ENCODE results near the gene KLF3.

Gene KLF3

GRCh38 chr4:38663801-38664705 lies at the start of gene KLF3:
KLF3 (plus strand) TSS chr4:38664199; CDS start chr4:38680626, 16,427 bp downstream.
- TF ChIP-seq GATA2 (IDR thresholded peaks at IDR 0.05; ENCODE audit: low read depth, low read length) = no peak
- TF ChIP-seq GATA3 (IDR thresholded peaks at IDR 0.05; ENCODE audit: low read depth, low read length) = no peak

- no peak for TF ChIP-seq GATA3 (IDR thresholded peaks at IDR 0.05; ENCODE audit: low read depth, low read length)
- no peak for TF ChIP-seq GATA2 (IDR thresholded peaks at IDR 0.05; ENCODE audit: low read depth, low read length)
These were observed 49.8 kb upstream of the KLF3 start for GRCh38 chr4:38614231-38614630.

GRCh38 chr4:38615847-38616246 lies 48.2 kb upstream of the KLF3 start:
- TF ChIP-seq GATA3 (IDR thresholded peaks at IDR 0.05; ENCODE audit: low read depth, low read length) (no peak), GATA2 (IDR thresholded peaks at IDR 0.05; ENCODE audit: low read depth, low read length) (no peak)

- TF ChIP-seq GATA2 (IDR thresholded peaks at IDR 0.05; ENCODE audit: low read depth, low read length) = no peak
- TF ChIP-seq GATA3 (IDR thresholded peaks at IDR 0.05; ENCODE audit: low read depth, low read length) = no peak
These were observed 45.5 kb upstream of the KLF3 start for GRCh38 chr4:38618505-38618904.

- TF ChIP-seq GATA3 (IDR thresholded peaks at IDR 0.05; ENCODE audit: low read depth, low read length) (no peak), GATA2 (IDR thresholded peaks at IDR 0.05; ENCODE audit: low read depth, low read length) (no peak)
These were observed 44.7 kb upstream of the KLF3 start for GRCh38 chr4:38619316-38619715.

GRCh38 chr4:38620065-38620464 lies 43.9 kb upstream of the KLF3 start:
- no peak for TF ChIP-seq GATA2 (IDR thresholded peaks at IDR 0.05; ENCODE audit: low read depth, low read length)
- no peak for TF ChIP-seq GATA3 (IDR thresholded peaks at IDR 0.05; ENCODE audit: low read depth, low read length)

- TF ChIP-seq GATA2 (IDR thresholded peaks at IDR 0.05; ENCODE audit: low read depth, low read length) (no peak), GATA3 (IDR thresholded peaks at IDR 0.05; ENCODE audit: low read depth, low read length) (no peak)
These were observed 43.4 kb upstream of the KLF3 start for GRCh38 chr4:38620527-38621027.

- TF ChIP-seq GATA3 (IDR thresholded peaks at IDR 0.05; ENCODE audit: low read depth, low read length) (no peak), GATA2 (IDR thresholded peaks at IDR 0.05; ENCODE audit: low read depth, low read length) (no peak)
These were observed 42.8 kb upstream of the KLF3 start for GRCh38 chr4:38621028-38621684.

GRCh38 chr4:38621831-38622230 lies 42.2 kb upstream of the KLF3 start:
- TF ChIP-seq GATA2 (IDR thresholded peaks at IDR 0.05; ENCODE audit: low read depth, low read length) (no peak), GATA3 (IDR thresholded peaks at IDR 0.05; ENCODE audit: low read depth, low read length) (no peak)

GRCh38 chr4:38623260-38623659 lies 40.7 kb upstream of the KLF3 start:
- no peak for TF ChIP-seq GATA3 (IDR thresholded peaks at IDR 0.05; ENCODE audit: low read depth, low read length)
- no peak for TF ChIP-seq GATA2 (IDR thresholded peaks at IDR 0.05; ENCODE audit: low read depth, low read length)

- TF ChIP-seq GATA3 (IDR thresholded peaks at IDR 0.05; ENCODE audit: low read depth, low read length) = no peak
These were observed 39.7 kb upstream of the KLF3 start for GRCh38 chr4:38624311-38624710.

GRCh38 chr4:38625508-38625907 lies 38.5 kb upstream of the KLF3 start:
- TF ChIP-seq GATA3 (IDR thresholded peaks at IDR 0.05; ENCODE audit: low read depth, low read length) = no peak
- no peak for TF ChIP-seq GATA2 (IDR thresholded peaks at IDR 0.05; ENCODE audit: low read depth, low read length)

- no peak for TF ChIP-seq GATA2 (IDR thresholded peaks at IDR 0.05; ENCODE audit: low read depth, low read length)
- no peak for TF ChIP-seq GATA3 (IDR thresholded peaks at IDR 0.05; ENCODE audit: low read depth, low read length)
These were observed 33.5 kb upstream of the KLF3 start for GRCh38 chr4:38630519-38630918.

GRCh38 chr4:38634047-38634759 lies 29.8 kb upstream of the KLF3 start:
- no peak for TF ChIP-seq GATA3 (IDR thresholded peaks at IDR 0.05; ENCODE audit: low read depth, low read length)
- no peak for TF ChIP-seq GATA2 (IDR thresholded peaks at IDR 0.05; ENCODE audit: low read depth, low read length)

All from SH-SY5Y (cell line).